NT2/D1 (cell line): Measurements from ENCODE around the gene SLCO1B3.
A peak's percentile ranks its signal among the peaks of the same experiment; 100 is the strongest.

Experiments used
- DNase-seq: peaks from one replicate; pipeline ENCODE4 v3.0.0-alpha.2; 2011; ENCODE audit warnings: low read depth, low spot score
- H3K27me3 ChIP-seq: 2 replicates; pipeline ENCODE4 v1.6.0; 2011; ENCODE audit warnings: mild to moderate bottlenecking; ENCODE audit not compliant: insufficient read length, insufficient read depth
- H3K36me3 ChIP-seq: 2 replicates; pipeline ENCODE4 v1.6.1; 2011; ENCODE audit warnings: mild to moderate bottlenecking, low read length, mixed read lengths; ENCODE audit not compliant: insufficient read depth, insufficient read length
- H3K4me1 ChIP-seq: 2 replicates; pipeline ENCODE4 v1.5.1; 2011; ENCODE audit not compliant: insufficient read depth, insufficient read length
- H3K4me3 ChIP-seq: 2 replicates; pipeline ENCODE4 v1.5.1; 2011; ENCODE audit warnings: low read depth; ENCODE audit not compliant: insufficient read length
- H3K9ac ChIP-seq: 2 replicates; pipeline ENCODE4 v1.6.0; 2011; ENCODE audit warnings: low read depth; ENCODE audit not compliant: insufficient read length
- H3K9me3 ChIP-seq: 2 replicates; pipeline ENCODE4 v1.5.1; 2011; ENCODE audit warnings: mild to moderate bottlenecking, low read length; ENCODE audit not compliant: insufficient read depth
- SUZ12 ChIP-seq: IDR thresholded peaks from 2 replicates; pipeline ENCODE4 v1.6.1; 2011; ENCODE audit not compliant: insufficient read length, insufficient read depth; ENCODE audit errors: extremely low read depth
- YY1 ChIP-seq: IDR thresholded peaks from 2 replicates; pipeline ENCODE4 v1.6.1; 2011; ENCODE audit not compliant: insufficient read length, insufficient read depth
- ZNF274 ChIP-seq: IDR thresholded peaks from 2 replicates; pipeline ENCODE4 v1.6.1; 2011; ENCODE audit warnings: mild to moderate bottlenecking, low read depth, low read length

The SLCO1B3 gene

GRCh38 chr12:20885116-20885515 is 74.6 kb downstream of the SLCO1B3 start:
- DNase-seq = no peak
- Histone ChIP-seq H3K4me3 (no peak overlapping the region), H3K27me3 (no peaks in the 10 kb centered on the region), H3K9ac (no peak overlapping the region), H3K9me3 (peaks cover 14% of the 10 kb centered on the region; the same call in 1 of the 2 replicates), H3K4me1 (no peaks in the 10 kb centered on the region), H3K36me3 (no peaks in the 10 kb centered on the region)
- no peak for TF ChIP-seq YY1
- TF ChIP-seq ZNF274 = no peak
- TF ChIP-seq SUZ12 = no peak

- no peak overlapping the region for H3K4me3 ChIP-seq
- no peak overlapping the region for H3K9ac ChIP-seq
- DNase-seq = no peak
- TF ChIP-seq ZNF274 = no peak
- no peaks in the 10 kb centered on the region for H3K36me3 ChIP-seq
- no peaks in the 10 kb centered on the region for H3K4me1 ChIP-seq
- H3K9me3 ChIP-seq = peaks cover 14% of the 10 kb centered on the region; the same call in 1 of the 2 replicates
- H3K27me3 ChIP-seq = no peaks in the 10 kb centered on the region
Observed at GRCh38 chr12:20885552-20885951, 75.0 kb downstream of the SLCO1B3 start.

GRCh38 chr12:20917269-20917668 is 106.8 kb downstream of the SLCO1B3 start:
- Histone ChIP-seq H3K4me1 (no peaks in the 10 kb centered on the region), H3K36me3 (no peaks in the 10 kb centered on the region), H3K9ac (no peak overlapping the region), H3K27me3 (no peaks in the 10 kb centered on the region), H3K9me3 (no peaks in the 10 kb centered on the region; the same call in 1 of the 2 replicates), H3K4me3 (no peak overlapping the region)
- DNase-seq = no peak
- TF ChIP-seq YY1 (no peak), SUZ12 (no peak), ZNF274 (no peak)

- TF ChIP-seq SUZ12 = no peak
- TF ChIP-seq YY1 = no peak
- TF ChIP-seq ZNF274 = no peak
Observed at GRCh38 chr12:20917819-20918218, 107.3 kb downstream of the SLCO1B3 start.

GRCh38 chr12:20931894-20932293 is 121.4 kb downstream of the SLCO1B3 start:
- Histone ChIP-seq H3K36me3 (no peaks in the 10 kb centered on the region), H3K9ac (no peak overlapping the region), H3K27me3 (no peaks in the 10 kb centered on the region), H3K4me3 (no peak overlapping the region), H3K4me1 (no peaks in the 10 kb centered on the region), H3K9me3 (no peaks in the 10 kb centered on the region)
- TF ChIP-seq YY1 = no peak
- TF ChIP-seq SUZ12 = no peak
- TF ChIP-seq ZNF274 = no peak
- no peak for DNase-seq

More at GRCh38 chr12:20917819-20918218, 107.3 kb downstream of the SLCO1B3 start:
- H3K36me3 ChIP-seq = no peaks in the 10 kb centered on the region
- H3K4me1 ChIP-seq = no peaks in the 10 kb centered on the region
- H3K4me3 ChIP-seq = no peak overlapping the region
- H3K9me3 ChIP-seq = no peaks in the 10 kb centered on the region; the same call in 1 of the 2 replicates
- no peak for DNase-seq
- H3K27me3 ChIP-seq = no peaks in the 10 kb centered on the region
- no peak overlapping the region for H3K9ac ChIP-seq

GRCh38 chr12:20946732-20947131 is 136.2 kb downstream of the SLCO1B3 start:
- no peak for TF ChIP-seq SUZ12
- TF ChIP-seq ZNF274 = no peak
- no peak for TF ChIP-seq YY1
- no peak overlapping the region for H3K9ac ChIP-seq
- no peaks in the 10 kb centered on the region for H3K36me3 ChIP-seq
- no peak overlapping the region for H3K4me3 ChIP-seq
- no peaks in the 10 kb centered on the region for H3K27me3 ChIP-seq
- peak; percentile 71 for DNase-seq
- no peaks in the 10 kb centered on the region for H3K4me1 ChIP-seq
- H3K9me3 ChIP-seq = peaks cover 18% of the 10 kb centered on the region; the same call in 1 of the 2 replicates

- H3K4me1 ChIP-seq = no peaks in the 10 kb centered on the region
- DNase-seq = peak; percentile 57
Observed at GRCh38 chr12:20950248-20950647, 139.7 kb downstream of the SLCO1B3 start.

GRCh38 chr12:20963303-20963702 is 152.8 kb downstream of the SLCO1B3 start:
- Histone ChIP-seq H3K9ac (no peak overlapping the region), H3K9me3 (peaks cover 25% of the 10 kb centered on the region), H3K4me1 (no peaks in the 10 kb centered on the region), H3K36me3 (no peaks in the 10 kb centered on the region), H3K27me3 (no peaks in the 10 kb centered on the region), H3K4me3 (no peak overlapping the region)
- no peak for DNase-seq
- TF ChIP-seq YY1 (no peak), ZNF274 (no peak), SUZ12 (no peak)

More at GRCh38 chr12:20950248-20950647, 139.7 kb downstream of the SLCO1B3 start:
- no peak for TF ChIP-seq SUZ12
- no peak for TF ChIP-seq YY1
- TF ChIP-seq ZNF274 = no peak
- peaks cover 5% of the 10 kb centered on the region; the same call in 1 of the 2 replicates for H3K9me3 ChIP-seq
- no peak overlapping the region for H3K9ac ChIP-seq
- no peaks in the 10 kb centered on the region for H3K27me3 ChIP-seq
- no peak overlapping the region for H3K4me3 ChIP-seq
- no peaks in the 10 kb centered on the region for H3K36me3 ChIP-seq
